ENCODE results near the gene C1orf122. TPM values are rescaled to one million over a fixed set of nuclear protein-coding genes. Genes with fewer than 3 reads are reported as not detected.

The C1orf122 gene
- polyA plus RNA-seq, 1 of the 3 experiments (the other 2 are of a cell fraction), result 75.3 TPM

DNA sequence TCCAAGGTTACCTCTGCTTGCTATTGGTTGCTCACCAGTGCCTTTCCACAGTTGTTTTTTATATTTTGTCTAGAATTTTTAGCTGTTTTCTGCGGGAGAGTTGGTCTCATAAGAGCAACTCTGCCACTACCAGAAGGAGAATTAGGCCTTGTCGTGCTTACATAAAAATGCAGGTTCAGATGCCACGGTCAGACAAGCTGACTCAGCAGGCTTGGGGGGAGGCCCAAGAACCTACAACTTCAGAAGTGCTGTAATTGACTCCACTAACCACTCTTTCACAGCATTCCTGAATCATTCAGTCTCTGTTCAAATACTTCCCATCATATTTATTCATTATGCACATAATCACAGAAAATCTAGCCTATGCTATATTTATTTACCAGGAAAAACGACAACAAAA, 23.5 kb downstream of the C1orf122 start (continued):
- TF ChIP-seq, protein P1, sequence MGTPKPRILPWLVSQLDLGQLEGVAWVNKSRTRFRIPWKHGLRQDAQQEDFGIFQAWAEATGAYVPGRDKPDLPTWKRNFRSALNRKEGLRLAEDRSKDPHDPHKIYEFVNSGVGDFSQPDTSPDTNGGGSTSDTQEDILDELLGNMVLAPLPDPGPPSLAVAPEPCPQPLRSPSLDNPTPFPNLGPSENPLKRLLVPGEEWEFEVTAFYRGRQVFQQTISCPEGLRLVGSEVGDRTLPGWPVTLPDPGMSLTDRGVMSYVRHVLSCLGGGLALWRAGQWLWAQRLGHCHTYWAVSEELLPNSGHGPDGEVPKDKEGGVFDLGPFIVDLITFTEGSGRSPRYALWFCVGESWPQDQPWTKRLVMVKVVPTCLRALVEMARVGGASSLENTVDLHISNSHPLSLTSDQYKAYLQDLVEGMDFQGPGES (IDR thresholded peaks at IDR 0.05; ENCODE audit: low read depth, low read length), result no peak
- TF ChIP-seq TAF1 (IDR thresholded peaks at IDR 0.05; ENCODE audit: borderline replicate concordance, low read depth, low read length) (no peak), NFIC (IDR thresholded peaks at IDR 0.05; ENCODE audit: borderline replicate concordance) (no peak), MXI1 (IDR thresholded peaks at IDR 0.05; ENCODE audit: low read depth, low read length) (no peak), EZH2phosphoT487 (IDR thresholded peaks at IDR 0.05; ENCODE audit: borderline replicate concordance, low read depth) (no peak)

DNA sequence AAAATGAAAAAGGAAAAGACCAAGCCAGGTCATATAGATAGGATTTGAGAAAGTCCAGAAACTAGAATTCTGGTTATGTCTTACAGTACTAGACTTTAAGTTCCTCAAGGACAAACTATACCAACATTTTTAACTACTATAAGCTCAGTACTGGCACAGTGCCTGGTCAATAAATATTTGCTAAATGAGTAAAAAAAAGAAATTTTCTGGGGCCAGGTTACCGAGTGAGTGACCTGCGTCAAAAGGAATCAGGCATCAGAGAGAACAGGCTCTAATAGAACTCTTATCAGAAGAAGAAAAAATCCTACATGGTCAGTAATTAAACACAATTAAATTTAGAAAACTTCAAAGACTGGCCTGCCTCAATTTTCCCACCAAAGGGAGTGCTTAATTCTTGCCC, 24.2 kb downstream of the C1orf122 start:
- H4K20me1 ChIP-seq (ENCODE audit: insufficient read depth), result no peaks in the 10 kb centered on the region
- peaks cover 62 to 66% of the 10 kb centered on the region in 2 experiments for H3K36me3 ChIP-seq (replicated peaks in 1 of 2; ENCODE audit: control insufficient read depth in 1 of 2, insufficient read depth in 2 of 2, low read length in 1 of 2)
- no peaks in the 10 kb centered on the region for H3K27me3 ChIP-seq (ENCODE audit: insufficient read depth)
- CTCF ChIA-PET, result interaction anchor here (0.8 to 2.6 kb wide), 6 partner anchors 8 to 44 kb away, joined by 3 to 9 read pairs (median 4); no protein-coding TSS in a partner anchor
- H3K4me1 ChIP-seq (ENCODE audit: control insufficient read depth in 1 of 2, insufficient read depth in 2 of 2, low read depth in 1 of 2, low read length in 1 of 2), result no peaks in the 10 kb centered on the region
- no peaks in the 10 kb centered on the region for H3K9me2 ChIP-seq
- H3K27ac ChIP-seq (ENCODE audit: low read depth in 2 of 2, low read length in 1 of 2), result no peak overlapping the region
- WGBS (ENCODE audit: low lambda C conversion rate), result 66% methylated on average over 2 of the region's 2 CpGs
- H3K79me2 ChIP-seq (ENCODE audit: insufficient read depth), result no peaks in the 10 kb centered on the region
- H3K4me2 ChIP-seq, result no peak overlapping the region
- H3F3A ChIP-seq (replicated peaks; ENCODE audit: insufficient read depth), result no peaks in the 10 kb centered on the region
- H3K9me3 ChIP-seq, result no peaks in the 10 kb centered on the region
- no peak overlapping the region for H2AFZ ChIP-seq (ENCODE audit: low read depth)
- no peak for DNase-seq
- no peak overlapping the region for H3K4me3 ChIP-seq (ENCODE audit: low read depth in 2 of 2, low read length in 1 of 2)
- TF ChIP-seq, protein P2, sequence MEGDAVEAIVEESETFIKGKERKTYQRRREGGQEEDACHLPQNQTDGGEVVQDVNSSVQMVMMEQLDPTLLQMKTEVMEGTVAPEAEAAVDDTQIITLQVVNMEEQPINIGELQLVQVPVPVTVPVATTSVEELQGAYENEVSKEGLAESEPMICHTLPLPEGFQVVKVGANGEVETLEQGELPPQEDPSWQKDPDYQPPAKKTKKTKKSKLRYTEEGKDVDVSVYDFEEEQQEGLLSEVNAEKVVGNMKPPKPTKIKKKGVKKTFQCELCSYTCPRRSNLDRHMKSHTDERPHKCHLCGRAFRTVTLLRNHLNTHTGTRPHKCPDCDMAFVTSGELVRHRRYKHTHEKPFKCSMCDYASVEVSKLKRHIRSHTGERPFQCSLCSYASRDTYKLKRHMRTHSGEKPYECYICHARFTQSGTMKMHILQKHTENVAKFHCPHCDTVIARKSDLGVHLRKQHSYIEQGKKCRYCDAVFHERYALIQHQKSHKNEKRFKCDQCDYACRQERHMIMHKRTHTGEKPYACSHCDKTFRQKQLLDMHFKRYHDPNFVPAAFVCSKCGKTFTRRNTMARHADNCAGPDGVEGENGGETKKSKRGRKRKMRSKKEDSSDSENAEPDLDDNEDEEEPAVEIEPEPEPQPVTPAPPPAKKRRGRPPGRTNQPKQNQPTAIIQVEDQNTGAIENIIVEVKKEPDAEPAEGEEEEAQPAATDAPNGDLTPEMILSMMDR (IDR thresholded peaks at IDR 0.05), result no peak
- TF ChIP-seq, protein P1 (IDR thresholded peaks at IDR 0.05; ENCODE audit: low read depth, low read length), result no peak
- TF ChIP-seq MXI1 (IDR thresholded peaks at IDR 0.05; ENCODE audit: low read depth, low read length), result no peak
- no peak for TF ChIP-seq CHD2 (IDR thresholded peaks at IDR 0.05; ENCODE audit: low read length, partially characterized antibody)
- POLR2A ChIA-PET, result no interaction called here
- no peak overlapping the region for H3K9ac ChIP-seq

DNA sequence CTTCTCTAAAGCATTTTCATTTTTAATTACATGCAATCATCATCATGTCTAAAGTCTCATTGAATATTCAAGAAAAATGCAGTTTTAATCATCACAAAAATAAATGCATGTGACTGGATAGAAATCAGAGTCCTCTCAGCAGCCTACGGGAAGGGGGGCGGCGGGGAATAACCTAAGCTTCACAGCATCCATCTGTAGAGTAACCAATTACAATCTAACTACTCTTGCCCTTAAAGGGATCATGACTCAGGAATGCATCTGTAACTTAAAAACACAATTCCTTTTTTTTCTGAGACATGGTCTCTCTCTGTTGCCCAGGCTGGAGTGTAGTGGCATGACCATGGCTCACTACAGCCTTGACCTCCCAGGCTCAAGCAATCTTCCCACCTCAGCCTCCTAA, 29.2 kb downstream of the C1orf122 start:
- Histone ChIP-seq H4K20me1 (ENCODE audit: insufficient read depth) (peaks cover 6% of the 10 kb centered on the region; the same call in 1 of the 2 replicates), H3K4me1 (ENCODE audit: control insufficient read depth in 1 of 2, insufficient read depth in 2 of 2, low read depth in 1 of 2, low read length in 1 of 2) (no peaks in the 10 kb centered on the region), H3K9me3 (no peaks in the 10 kb centered on the region), H3K27ac (ENCODE audit: low read depth in 2 of 2, low read length in 1 of 2) (no peak overlapping the region), H3K36me3 (replicated peaks in 1 of 2; ENCODE audit: control insufficient read depth in 1 of 2, insufficient read depth in 2 of 2, low read length in 1 of 2) (peaks cover 62 to 74% of the 10 kb centered on the region in 2 experiments), H3F3A (replicated peaks; ENCODE audit: insufficient read depth) (no peaks in the 10 kb centered on the region), H3K4me2 (no peak overlapping the region), H3K9me2 (no peaks in the 10 kb centered on the region), H3K27me3 (ENCODE audit: insufficient read depth) (no peaks in the 10 kb centered on the region), H3K9ac (no peak overlapping the region), H3K4me3 (ENCODE audit: low read depth in 2 of 2, low read length in 1 of 2) (no peak overlapping the region), H3K79me2 (ENCODE audit: insufficient read depth) (peaks cover 11% of the 10 kb centered on the region; the same call in 1 of the 2 replicates), H2AFZ (ENCODE audit: low read depth) (no peak overlapping the region)
- ChIA-PET CTCF (interaction anchor here (1.0 kb wide), 1 partner anchor 24 kb away, joined by 3 read pairs; no protein-coding TSS in a partner anchor), POLR2A (no interaction called here)
- no peak for DNase-seq
- 78% methylated on average over 3 of the region's 3 CpGs for WGBS (ENCODE audit: low lambda C conversion rate)
- TF ChIP-seq, protein P3, sequence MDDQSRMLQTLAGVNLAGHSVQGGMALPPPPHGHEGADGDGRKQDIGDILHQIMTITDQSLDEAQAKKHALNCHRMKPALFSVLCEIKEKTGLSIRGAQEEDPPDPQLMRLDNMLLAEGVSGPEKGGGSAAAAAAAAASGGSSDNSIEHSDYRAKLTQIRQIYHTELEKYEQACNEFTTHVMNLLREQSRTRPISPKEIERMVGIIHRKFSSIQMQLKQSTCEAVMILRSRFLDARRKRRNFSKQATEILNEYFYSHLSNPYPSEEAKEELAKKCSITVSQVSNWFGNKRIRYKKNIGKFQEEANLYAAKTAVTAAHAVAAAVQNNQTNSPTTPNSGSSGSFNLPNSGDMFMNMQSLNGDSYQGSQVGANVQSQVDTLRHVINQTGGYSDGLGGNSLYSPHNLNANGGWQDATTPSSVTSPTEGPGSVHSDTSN (IDR thresholded peaks at IDR 0.05), result no peak
- TF ChIP-seq, protein P4, sequence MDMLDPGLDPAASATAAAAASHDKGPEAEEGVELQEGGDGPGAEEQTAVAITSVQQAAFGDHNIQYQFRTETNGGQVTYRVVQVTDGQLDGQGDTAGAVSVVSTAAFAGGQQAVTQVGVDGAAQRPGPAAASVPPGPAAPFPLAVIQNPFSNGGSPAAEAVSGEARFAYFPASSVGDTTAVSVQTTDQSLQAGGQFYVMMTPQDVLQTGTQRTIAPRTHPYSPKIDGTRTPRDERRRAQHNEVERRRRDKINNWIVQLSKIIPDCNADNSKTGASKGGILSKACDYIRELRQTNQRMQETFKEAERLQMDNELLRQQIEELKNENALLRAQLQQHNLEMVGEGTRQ (IDR thresholded peaks at IDR 0.05; ENCODE audit: borderline replicate concordance, low read depth, low read length), result no peak
- TF ChIP-seq NFIC (IDR thresholded peaks at IDR 0.05; ENCODE audit: borderline replicate concordance) (no peak), EP300 (IDR thresholded peaks at IDR 0.05; ENCODE audit: borderline replicate concordance in 1 of 2, low read depth in 1 of 2, low read length in 1 of 2) (no peak), TAF1 (IDR thresholded peaks at IDR 0.05; ENCODE audit: borderline replicate concordance, low read depth, low read length) (no peak), JUND (IDR thresholded peaks at IDR 0.05) (no peak), FOSL2 (IDR thresholded peaks at IDR 0.05; ENCODE audit: borderline replicate concordance, low read depth) (no peak), YY1 (IDR thresholded peaks at IDR 0.05; ENCODE audit: low read depth) (no peak)
- TF ChIP-seq, protein P5, sequence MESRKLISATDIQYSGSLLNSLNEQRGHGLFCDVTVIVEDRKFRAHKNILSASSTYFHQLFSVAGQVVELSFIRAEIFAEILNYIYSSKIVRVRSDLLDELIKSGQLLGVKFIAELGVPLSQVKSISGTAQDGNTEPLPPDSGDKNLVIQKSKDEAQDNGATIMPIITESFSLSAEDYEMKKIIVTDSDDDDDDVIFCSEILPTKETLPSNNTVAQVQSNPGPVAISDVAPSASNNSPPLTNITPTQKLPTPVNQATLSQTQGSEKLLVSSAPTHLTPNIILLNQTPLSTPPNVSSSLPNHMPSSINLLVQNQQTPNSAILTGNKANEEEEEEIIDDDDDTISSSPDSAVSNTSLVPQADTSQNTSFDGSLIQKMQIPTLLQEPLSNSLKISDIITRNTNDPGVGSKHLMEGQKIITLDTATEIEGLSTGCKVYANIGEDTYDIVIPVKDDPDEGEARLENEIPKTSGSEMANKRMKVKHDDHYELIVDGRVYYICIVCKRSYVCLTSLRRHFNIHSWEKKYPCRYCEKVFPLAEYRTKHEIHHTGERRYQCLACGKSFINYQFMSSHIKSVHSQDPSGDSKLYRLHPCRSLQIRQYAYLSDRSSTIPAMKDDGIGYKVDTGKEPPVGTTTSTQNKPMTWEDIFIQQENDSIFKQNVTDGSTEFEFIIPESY (IDR thresholded peaks at IDR 0.05; ENCODE audit: borderline replicate concordance, low read depth), result no peak
